ENCODE results near the gene EDRF1.

GRCh38 chr10:125797994-125798662 is 78.6 kb downstream of the EDRF1 start:
- TF ChIP-seq CTCF (IDR thresholded peaks at IDR 0.05; ENCODE audit: low read length): no peak
- no peak for TF ChIP-seq EZH2 (IDR thresholded peaks at IDR 0.05; ENCODE audit: borderline replicate concordance, low read length)

Measured in OCI-LY1 (cell line).